Trophoblast cell (in vitro differentiated cells and primary cell): ENCODE data around the gene MED25.

Experiments
- DNase-seq, 2 donors: peaks; one replicate each; pipeline ENCODE4 v3.0.0-alpha.2; 2016
- H2AFZ ChIP-seq: 2 replicates; pipeline ENCODE4 v1.6.1; 2013; ENCODE audit warnings: low read length, moderate library complexity, mild to moderate bottlenecking; ENCODE audit not compliant: insufficient read depth, poor library complexity
- H2AK5ac ChIP-seq: 2 replicates; pipeline ENCODE4 v1.6.1; 2013; ENCODE audit warnings: mild to moderate bottlenecking, low read length
- H2BK120ac ChIP-seq: 2 replicates; pipeline ENCODE4 v1.6.1; 2013; ENCODE audit warnings: low read length, mild to moderate bottlenecking, moderate library complexity; ENCODE audit not compliant: insufficient read depth, poor library complexity
- H2BK12ac ChIP-seq: 2 replicates; pipeline ENCODE4 v1.6.1; 2013; ENCODE audit warnings: mild to moderate bottlenecking, low read length, moderate library complexity
- H2BK5ac ChIP-seq: 2 replicates; pipeline ENCODE4 v1.6.1; 2013; ENCODE audit warnings: low read length, low read depth, moderate library complexity, mild to moderate bottlenecking; ENCODE audit not compliant: poor library complexity
- H3K14ac ChIP-seq: 2 replicates; pipeline ENCODE4 v1.6.1; 2013; ENCODE audit warnings: mild to moderate bottlenecking, low read length
- H3K18ac ChIP-seq: 2 replicates; pipeline ENCODE4 v1.6.1; 2013; ENCODE audit warnings: mild to moderate bottlenecking, low read length
- H3K23ac ChIP-seq: 2 replicates; pipeline ENCODE4 v1.6.1; 2013; ENCODE audit warnings: low read length
- H3K27ac ChIP-seq: 2 replicates; pipeline ENCODE4 v1.5.1; 2013; ENCODE audit warnings: low read depth, mild to moderate bottlenecking, inconsistent platforms, low read length, moderate library complexity
- H3K27me3 ChIP-seq: 2 replicates; pipeline ENCODE4 v1.6.1; 2013; ENCODE audit warnings: inconsistent platforms, mild to moderate bottlenecking, low read length, moderate library complexity; ENCODE audit not compliant: insufficient read depth
- H3K36me3 ChIP-seq, 2 experiments: 1 replicate in 1 of 2; 2 replicates in 1 of 2; pipeline ENCODE4 v1.6.1; 2013; ENCODE audit warnings: low read length in 2 of 2, mild to moderate bottlenecking in 2 of 2, moderate library complexity in 1 of 2; ENCODE audit not compliant: insufficient read depth in 2 of 2, control insufficient read depth in 1 of 2
- H3K4ac ChIP-seq: 2 replicates; pipeline ENCODE4 v1.6.1; 2013; ENCODE audit warnings: low read depth, mild to moderate bottlenecking, low read length, moderate library complexity
- H3K4me1 ChIP-seq, 2 experiments: 1 replicate in 1 of 2; 2 replicates in 1 of 2; pipeline ENCODE4 v1.6.1; 2013; ENCODE audit warnings: low read length in 2 of 2, mild to moderate bottlenecking in 2 of 2, moderate library complexity in 1 of 2; ENCODE audit not compliant: insufficient read depth in 2 of 2, control insufficient read depth in 1 of 2
- H3K4me2 ChIP-seq: 2 replicates; pipeline ENCODE4 v1.6.1; 2013; ENCODE audit warnings: inconsistent platforms, mild to moderate bottlenecking, low read length, moderate library complexity
- H3K4me3 ChIP-seq: 2 replicates; pipeline ENCODE4 v1.5.1; 2013; ENCODE audit warnings: mild to moderate bottlenecking, low read depth, low read length, inconsistent platforms
- H3K79me1 ChIP-seq: one replicate; pipeline ENCODE4 v1.6.1; 2013; ENCODE audit warnings: low read length
- H3K79me2 ChIP-seq: 2 replicates; pipeline ENCODE4 v1.6.1; 2013; ENCODE audit warnings: low read length, mild to moderate bottlenecking; ENCODE audit not compliant: control insufficient read depth, insufficient read depth, poor library complexity
- H3K9ac ChIP-seq: 2 replicates; pipeline ENCODE4 v1.6.1; 2013; ENCODE audit warnings: mild to moderate bottlenecking, low read length
- H3K9me3 ChIP-seq: 2 replicates; pipeline ENCODE4 v1.6.1; 2013; ENCODE audit warnings: low read depth, mild to moderate bottlenecking, control low read depth, inconsistent platforms, low read length; ENCODE audit not compliant: insufficient read depth
- H4K12ac ChIP-seq: 2 replicates; pipeline ENCODE4 v1.6.1; 2013; ENCODE audit warnings: low read depth, mild to moderate bottlenecking, low read length, moderate library complexity
- H4K8ac ChIP-seq: 2 replicates; pipeline ENCODE4 v1.6.1; 2013; ENCODE audit warnings: low read depth, mild to moderate bottlenecking, low read length, moderate library complexity
- H4K91ac ChIP-seq: one replicate; pipeline ENCODE4 v1.6.1; 2013; ENCODE audit warnings: low read depth, mild to moderate bottlenecking, low read length, moderate library complexity
- WGBS: extraction: QIAGEN DNeasy Blood & Tissue Kit; methylation state at CpG from one replicate; pipeline ENCODE4 v1.1.7; 2013; ENCODE audit warnings: missing lambda C conversion rate; ENCODE audit not compliant: insufficient read length, insufficient coverage; ENCODE audit errors: extremely low coverage; 5-methylcytosine and 5-hydroxymethylcytosine counted together

Gene MED25

GRCh38 chr19:49854378-49855263 is 36.5 kb downstream of the MED25 start:
- Histone ChIP-seq H2BK120ac (no peak overlapping the region), H3K4ac (peak overlapping the region; percentile 21), H3K4me2 (no peak overlapping the region), H3K23ac (no peak overlapping the region), H2AFZ (no peak overlapping the region), H3K27ac (no peak overlapping the region), H4K91ac (no peak overlapping the region), H2BK12ac (no peak overlapping the region), H3K4me3 (no peak overlapping the region), H4K8ac (no peak overlapping the region), H3K9ac (no peak overlapping the region), H3K4me1 (peaks cover 7 to 15% of the 10 kb centered on the region in 2 experiments), H3K79me1 (peaks cover 7% of the 10 kb centered on the region), H3K27me3 (no peaks in the 10 kb centered on the region), H4K12ac (peak overlapping the region; percentile 40), H3K79me2 (peaks cover 14% of the 10 kb centered on the region), H2AK5ac (no peak overlapping the region), H2BK5ac (no peak overlapping the region), H3K9me3 (no peaks in the 10 kb centered on the region), H3K14ac (no peak overlapping the region), H3K18ac (no peak overlapping the region), H3K36me3 (peaks cover 56 to 59% of the 10 kb centered on the region in 2 experiments)
- WGBS: no CpG with 5 or more reads among the region's 39 CpGs
- no peak for DNase-seq

- H2AK5ac ChIP-seq: no peak overlapping the region
- no CpG with 5 or more reads among the region's 12 CpGs for WGBS
- H2AFZ ChIP-seq: no peak overlapping the region
- H3K4me1 ChIP-seq: peaks cover 4 to 15% of the 10 kb centered on the region in 2 experiments
- H2BK120ac ChIP-seq: no peak overlapping the region
- H3K9ac ChIP-seq: no peak overlapping the region
- peak overlapping the region; percentile 40 for H4K12ac ChIP-seq
- no peak for DNase-seq
- no peaks in the 10 kb centered on the region for H3K9me3 ChIP-seq
- no peaks in the 10 kb centered on the region for H3K27me3 ChIP-seq
- H2BK5ac ChIP-seq: no peak overlapping the region
- peaks cover 62 to 65% of the 10 kb centered on the region in 2 experiments for H3K36me3 ChIP-seq
- no peak overlapping the region for H2BK12ac ChIP-seq
- no peak overlapping the region for H3K27ac ChIP-seq
- peak overlapping the region; percentile 21 for H3K4ac ChIP-seq
- H3K4me3 ChIP-seq: no peak overlapping the region
- H3K79me2 ChIP-seq: peaks cover 14% of the 10 kb centered on the region
- H3K18ac ChIP-seq: no peak overlapping the region
- H3K79me1 ChIP-seq: peaks cover 7% of the 10 kb centered on the region
- H3K23ac ChIP-seq: no peak overlapping the region
- H4K8ac ChIP-seq: no peak overlapping the region
- no peak overlapping the region for H4K91ac ChIP-seq
- H3K14ac ChIP-seq: no peak overlapping the region
- no peak overlapping the region for H3K4me2 ChIP-seq
These were observed 37.2 kb downstream of the MED25 start for GRCh38 chr19:49855277-49855675.

DNA sequence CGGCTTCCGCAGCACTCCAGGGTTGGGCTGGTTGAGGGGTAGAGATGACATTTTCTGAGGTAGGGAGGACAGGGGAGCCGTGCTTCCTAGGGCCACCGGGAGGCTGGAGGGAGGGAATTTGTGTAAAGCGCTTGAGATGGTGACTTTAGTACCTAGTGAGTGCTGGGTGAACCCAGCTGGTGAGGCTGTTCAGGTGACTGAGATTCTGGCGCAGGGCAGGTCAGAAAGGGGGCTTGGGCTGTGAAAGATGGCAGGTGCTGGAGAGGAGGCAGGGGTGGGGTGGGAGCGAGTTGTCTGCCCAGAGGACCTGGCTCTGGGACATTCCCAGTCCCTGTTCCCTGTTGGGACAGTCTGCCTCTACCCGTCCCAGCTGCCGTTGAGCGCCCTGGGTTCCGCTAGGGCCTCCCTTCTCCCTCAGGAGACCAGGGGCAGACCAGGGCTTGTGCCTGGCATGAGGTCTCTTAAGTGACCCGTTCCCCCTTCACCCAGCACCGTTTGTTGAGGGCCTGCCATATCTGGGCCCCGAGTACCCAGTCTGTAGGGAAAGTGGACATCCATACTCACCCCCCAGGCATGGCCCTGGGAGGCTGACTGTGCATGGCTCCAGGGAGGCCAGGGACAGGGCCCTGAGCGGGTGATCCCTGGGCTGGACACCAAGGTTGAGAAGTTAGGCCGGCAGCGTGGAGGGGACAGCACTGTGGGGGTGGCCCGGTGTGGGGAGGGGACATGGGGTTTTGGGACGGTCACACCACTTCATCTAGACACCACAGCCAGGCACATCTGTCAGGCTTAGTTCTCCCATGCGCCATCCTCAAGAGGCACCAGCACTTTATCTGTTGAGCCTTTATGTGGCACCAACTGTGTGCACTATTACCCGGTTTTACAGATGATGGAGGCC is 37.8 kb downstream of the MED25 start:
- Histone ChIP-seq H3K4ac (no peak overlapping the region), H3K9ac (no peak overlapping the region), H3K27ac (no peak overlapping the region), H3K9me3 (no peaks in the 10 kb centered on the region), H3K36me3 (peaks cover 69 to 71% of the 10 kb centered on the region in 2 experiments), H3K4me3 (no peak overlapping the region), H4K8ac (no peak overlapping the region), H2BK120ac (no peak overlapping the region), H3K27me3 (no peaks in the 10 kb centered on the region), H3K18ac (no peak overlapping the region), H2BK12ac (no peak overlapping the region), H2AFZ (no peak overlapping the region), H2BK5ac (no peak overlapping the region), H3K79me1 (peaks cover 4% of the 10 kb centered on the region), H3K4me2 (no peak overlapping the region), H3K23ac (no peak overlapping the region), H3K14ac (no peak overlapping the region), H4K12ac (no peak overlapping the region), H2AK5ac (no peak overlapping the region), H3K79me2 (peaks cover 10% of the 10 kb centered on the region), H4K91ac (no peak overlapping the region), H3K4me1 (peaks cover 4 to 15% of the 10 kb centered on the region in 2 experiments)
- no CpG with 5 or more reads among the region's 21 CpGs for WGBS
- no peak for DNase-seq

- Histone ChIP-seq H2AFZ (no peak overlapping the region), H3K79me2 (peaks cover 9% of the 10 kb centered on the region), H4K8ac (no peak overlapping the region), H2BK5ac (no peak overlapping the region), H3K4me2 (no peak overlapping the region), H3K18ac (no peak overlapping the region), H3K27ac (no peak overlapping the region), H3K79me1 (no peaks in the 10 kb centered on the region), H2BK12ac (no peak overlapping the region), H2BK120ac (no peak overlapping the region), H2AK5ac (no peak overlapping the region), H3K9ac (no peak overlapping the region), H4K91ac (no peak overlapping the region), H3K14ac (no peak overlapping the region), H3K9me3 (no peaks in the 10 kb centered on the region), H4K12ac (no peak overlapping the region), H3K36me3 (peaks cover 75 to 78% of the 10 kb centered on the region in 2 experiments), H3K27me3 (no peaks in the 10 kb centered on the region), H3K4me1 (peaks cover 4 to 15% of the 10 kb centered on the region in 2 experiments), H3K4ac (no peak overlapping the region), H3K23ac (no peak overlapping the region), H3K4me3 (no peak overlapping the region)
- no CpG with 5 or more reads among the region's 18 CpGs for WGBS
- no peak for DNase-seq
These were observed 38.5 kb downstream of the MED25 start for GRCh38 chr19:49856574-49857021.
